ENCODE measurements around the gene C10orf53. TPM values are rescaled to one million over a fixed set of nuclear protein-coding genes. Genes with fewer than 3 reads are reported as not detected.

C10orf53 gene
- polyA plus RNA-seq, 2 of the 4 experiments (the other 2 are of a cell fraction) = not detected

- FAIRE-seq (no peak), ATAC-seq (no peak), DNase-seq (ENCODE audit: low read depth in 1 of 2, low spot score in 1 of 2) (no peak)
- WGBS (ENCODE audit: missing lambda C conversion rate) = 6% methylated on average over 4 of the region's 4 CpGs
- CTCF ChIA-PET = no interaction called here
- no peak overlapping the region for H3K4me2 ChIP-seq
- no peak overlapping the region for H3K4me3 ChIP-seq
- POLR2A ChIA-PET = no interaction called here
- peaks cover 6% of the 10 kb centered on the region; the same call in 1 of the 3 replicates for H3K9me3 ChIP-seq
- no peak overlapping the region for H3K27ac ChIP-seq
- H3K4me1 ChIP-seq = no peaks in the 10 kb centered on the region
- TF ChIP-seq TP53 (CRISPR knock-in tag; IDR thresholded peaks at IDR 0.05) (no peak), HDAC2 (IDR thresholded peaks at IDR 0.05) (no peak), FOXS1 (CRISPR knock-in tag; IDR thresholded peaks at IDR 0.05) (no peak), NPAS2 (CRISPR knock-in tag; IDR thresholded peaks at IDR 0.05; ENCODE audit: borderline replicate concordance) (no peak), ELK1 (IDR thresholded peaks at IDR 0.05; ENCODE audit: low read depth, low read length) (no peak), CBX8 (IDR thresholded peaks at IDR 0.05) (no peak), GATA3 (IDR thresholded peaks at IDR 0.05; ENCODE audit: borderline replicate concordance) (no peak), NFE2L2 (conservative IDR thresholded peaks at IDR 0.05; ENCODE audit: low read length) (no peak)
Measured at GRCh38 chr10:49686651-49687050, 7.2 kb downstream of the C10orf53 start.

- Histone ChIP-seq H3K4me2 (no peak overlapping the region), H3K4me3 (no peak overlapping the region), H3K4me1 (no peaks in the 10 kb centered on the region), H3K27ac (no peak overlapping the region), H3K9me3 (no peaks in the 10 kb centered on the region)
- ATAC-seq (no peak; a peak in 1 of 6 replicates), FAIRE-seq (no peak), DNase-seq (ENCODE audit: low read depth in 1 of 2, low spot score in 1 of 2) (no peak)
- CTCF ChIA-PET = no interaction called here
- WGBS (ENCODE audit: missing lambda C conversion rate) = 15% methylated on average over 8 of the region's 8 CpGs
- POLR2A ChIA-PET = no interaction called here
- no peak for TF ChIP-seq HEYL (CRISPR knock-in tag; IDR thresholded peaks at IDR 0.05)
- no peak for TF ChIP-seq FOSB (CRISPR knock-in tag; IDR thresholded peaks at IDR 0.05)
- TF ChIP-seq KDM1A (IDR thresholded peaks at IDR 0.05; ENCODE audit: low read depth) = no peak
- no peak for TF ChIP-seq EHMT2 (IDR thresholded peaks at IDR 0.05; ENCODE audit: low read depth)
- TF ChIP-seq ZC3H11A (IDR thresholded peaks at IDR 0.05) = no peak
- no peak for TF ChIP-seq HOXB13 (CRISPR knock-in tag; IDR thresholded peaks at IDR 0.05; ENCODE audit: low read depth)
- no peak for TF ChIP-seq JUNB (IDR thresholded peaks at IDR 0.05)
- no peak for TF ChIP-seq ZNF302 (CRISPR knock-in tag; IDR thresholded peaks at IDR 0.05)
- no peak for TF ChIP-seq GATA3 (IDR thresholded peaks at IDR 0.05; ENCODE audit: borderline replicate concordance)
- no peak for TF ChIP-seq HOXA7 (CRISPR knock-in tag; IDR thresholded peaks at IDR 0.05)
- no peak for TF ChIP-seq HMGXB4 (CRISPR knock-in tag; IDR thresholded peaks at IDR 0.05; ENCODE audit: borderline replicate concordance)
- TF ChIP-seq TP53 (CRISPR knock-in tag; IDR thresholded peaks at IDR 0.05) = no peak
- TF ChIP-seq CHD2 (IDR thresholded peaks at IDR 0.05; ENCODE audit: low read length, partially characterized antibody) = no peak
- TF ChIP-seq CBX8 (IDR thresholded peaks at IDR 0.05) = no peak
- TF ChIP-seq, protein P1, sequence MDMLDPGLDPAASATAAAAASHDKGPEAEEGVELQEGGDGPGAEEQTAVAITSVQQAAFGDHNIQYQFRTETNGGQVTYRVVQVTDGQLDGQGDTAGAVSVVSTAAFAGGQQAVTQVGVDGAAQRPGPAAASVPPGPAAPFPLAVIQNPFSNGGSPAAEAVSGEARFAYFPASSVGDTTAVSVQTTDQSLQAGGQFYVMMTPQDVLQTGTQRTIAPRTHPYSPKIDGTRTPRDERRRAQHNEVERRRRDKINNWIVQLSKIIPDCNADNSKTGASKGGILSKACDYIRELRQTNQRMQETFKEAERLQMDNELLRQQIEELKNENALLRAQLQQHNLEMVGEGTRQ (IDR thresholded peaks at IDR 0.05) = no peak
- no peak for TF ChIP-seq ELK1 (IDR thresholded peaks at IDR 0.05; ENCODE audit: low read depth, low read length)
- no peak for TF ChIP-seq ZFP36 (IDR thresholded peaks at IDR 0.05; ENCODE audit: borderline replicate concordance, partially characterized antibody)
- no peak for TF ChIP-seq HDAC2 (IDR thresholded peaks at IDR 0.05)
Measured at GRCh38 chr10:49688261-49688846, 8.9 kb downstream of the C10orf53 start.

Data from A549 (cell line).